GM12891 (cell line): ENCODE data around the gene GLT8D2.

ENCODE experiments used
- PAX5 ChIP-seq: IDR thresholded peaks from 2 replicates; pipeline ENCODE4 v1.6.1; 2011; ENCODE audit warnings: low read length, moderate library complexity, mild to moderate bottlenecking; ENCODE audit not compliant: insufficient read depth, severe bottlenecking
- POLR2A ChIP-seq: IDR thresholded peaks from 2 replicates; pipeline ENCODE4 v1.6.1; 2011; ENCODE audit warnings: low read depth, low read length, control low read depth
- POLR2AphosphoS5 ChIP-seq: IDR thresholded peaks from 2 replicates; pipeline ENCODE4 v1.6.1; 2011; ENCODE audit warnings: low read depth, low read length, control low read depth
- POU2F2 ChIP-seq: IDR thresholded peaks from 2 replicates; pipeline ENCODE4 v1.6.1; 2011; ENCODE audit warnings: low read depth, mild to moderate bottlenecking, control low read depth, low read length, moderate library complexity
- TAF1 ChIP-seq: IDR thresholded peaks from 2 replicates; pipeline ENCODE4 v1.6.1; 2011; ENCODE audit warnings: low read depth, low read length, control low read depth

- no peak for TF ChIP-seq TAF1
- TF ChIP-seq POLR2A: no peak
- no peak for TF ChIP-seq POLR2AphosphoS5
- TF ChIP-seq PAX5: no peak
- no peak for TF ChIP-seq POU2F2
Observed at GRCh38 chr12:104048811-104049210, 1.2 kb downstream of the GLT8D2 start.
